Brain microvascular endothelial cell (primary cell): ENCODE results near the gene SRP14.

Source experiments
- DNase-seq: peaks from one replicate; pipeline ENCODE4 v3.0.0-alpha.2; 2020
- H3K27ac ChIP-seq: fragments of 250-450 bp; sonication (Bioruptor Pico); 2 replicates; pipeline ENCODE4 v1.5.1; 2020; ENCODE audit warnings: mild to moderate bottlenecking, moderate library complexity
- H3K27me3 ChIP-seq: fragments of 250-450 bp; sonication (Bioruptor Pico); replicated peaks from 2 replicates; pipeline ENCODE4 v1.5.1; 2020; ENCODE audit warnings: mild to moderate bottlenecking
- H3K36me3 ChIP-seq: fragments of 250-450 bp; sonication (Bioruptor Pico); replicated peaks from 2 replicates; pipeline ENCODE4 v1.5.1; 2020; ENCODE audit warnings: mild to moderate bottlenecking
- H3K4me3 ChIP-seq: 2 replicates; pipeline ENCODE4 v1.5.1; 2011; ENCODE audit warnings: low read depth, mild to moderate bottlenecking, control low read depth, low read length, moderate library complexity
- in situ Hi-C: cut with HindIII; loops from 2 replicates; pipeline ENCODE4 v1.10.0; 2017; ENCODE audit warnings: low sequenced_read_pairs, low pct_ligation_motif_present
- TF ChIP-seq, protein P1 (sequence below): IDR thresholded peaks from 2 replicates; pipeline ENCODE4 v1.5.1; 2011; ENCODE audit warnings: low read depth, mild to moderate bottlenecking, moderate library complexity, low read length, control low read depth, inconsistent platforms; ENCODE audit errors: missing control alignments

SRP14 gene

DNA sequence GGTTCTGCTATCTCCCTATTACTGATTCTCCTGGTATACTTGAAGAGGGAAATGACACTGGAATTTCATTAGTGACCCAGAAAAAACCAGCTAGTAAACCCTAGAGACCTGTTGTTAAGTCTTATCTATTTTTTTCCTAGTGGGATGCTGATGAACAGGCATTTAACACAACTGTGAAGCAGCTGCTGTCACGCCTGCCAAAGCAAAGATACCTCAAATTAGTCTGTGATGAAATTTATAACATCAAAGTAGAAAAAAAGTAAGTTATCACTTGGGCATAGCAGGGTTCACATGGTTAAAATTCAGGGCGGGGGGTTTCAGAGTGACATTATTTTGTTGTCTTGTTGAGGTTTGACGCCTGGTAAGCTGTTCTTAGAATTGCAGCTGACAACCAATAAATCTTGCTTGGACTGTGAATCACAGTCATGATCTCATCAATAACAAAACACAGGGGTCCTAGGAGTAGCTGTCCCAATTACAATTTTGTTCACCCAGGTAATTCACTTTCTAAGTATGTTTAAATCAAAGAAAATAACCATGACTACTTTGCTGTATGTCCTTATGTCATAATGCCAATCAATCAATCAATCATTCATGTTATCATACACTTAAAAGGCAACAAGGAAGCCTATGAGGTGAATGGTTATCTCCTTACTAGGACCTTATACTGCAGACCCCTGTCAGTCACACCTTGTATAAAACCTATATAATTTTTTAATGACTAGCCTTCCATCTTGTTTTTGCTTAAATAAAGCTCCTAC, 4.6 kb downstream of the SRP14 start:
- Histone ChIP-seq H3K4me3 (no peak overlapping the region), H3K36me3 (peaks cover 63% of the 10 kb centered on the region), H3K27ac (no peak overlapping the region), H3K27me3 (no peaks in the 10 kb centered on the region)
- in situ Hi-C loops = no loop called here
- DNase-seq = no peak
- TF ChIP-seq, protein P1, sequence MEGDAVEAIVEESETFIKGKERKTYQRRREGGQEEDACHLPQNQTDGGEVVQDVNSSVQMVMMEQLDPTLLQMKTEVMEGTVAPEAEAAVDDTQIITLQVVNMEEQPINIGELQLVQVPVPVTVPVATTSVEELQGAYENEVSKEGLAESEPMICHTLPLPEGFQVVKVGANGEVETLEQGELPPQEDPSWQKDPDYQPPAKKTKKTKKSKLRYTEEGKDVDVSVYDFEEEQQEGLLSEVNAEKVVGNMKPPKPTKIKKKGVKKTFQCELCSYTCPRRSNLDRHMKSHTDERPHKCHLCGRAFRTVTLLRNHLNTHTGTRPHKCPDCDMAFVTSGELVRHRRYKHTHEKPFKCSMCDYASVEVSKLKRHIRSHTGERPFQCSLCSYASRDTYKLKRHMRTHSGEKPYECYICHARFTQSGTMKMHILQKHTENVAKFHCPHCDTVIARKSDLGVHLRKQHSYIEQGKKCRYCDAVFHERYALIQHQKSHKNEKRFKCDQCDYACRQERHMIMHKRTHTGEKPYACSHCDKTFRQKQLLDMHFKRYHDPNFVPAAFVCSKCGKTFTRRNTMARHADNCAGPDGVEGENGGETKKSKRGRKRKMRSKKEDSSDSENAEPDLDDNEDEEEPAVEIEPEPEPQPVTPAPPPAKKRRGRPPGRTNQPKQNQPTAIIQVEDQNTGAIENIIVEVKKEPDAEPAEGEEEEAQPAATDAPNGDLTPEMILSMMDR = no peak

- H3K36me3 ChIP-seq = peaks cover 78% of the 10 kb centered on the region
- no peak for DNase-seq
- H3K27me3 ChIP-seq = no peaks in the 10 kb centered on the region
- in situ Hi-C loops = no loop called here
- TF ChIP-seq, protein P1 = no peak
- no peak overlapping the region for H3K4me3 ChIP-seq
- H3K27ac ChIP-seq = no peak overlapping the region
Measured at GRCh38 chr15:40032125-40032839, 6.7 kb downstream of the SRP14 start.

- in situ Hi-C loops = no loop called here
- no peak overlapping the region for H3K27ac ChIP-seq
- H3K27me3 ChIP-seq = no peaks in the 10 kb centered on the region
- H3K36me3 ChIP-seq = peaks cover 76% of the 10 kb centered on the region
- TF ChIP-seq, protein P1 = no peak
- no peak overlapping the region for H3K4me3 ChIP-seq
- DNase-seq = no peak
Measured at GRCh38 chr15:40031300-40031699, 7.7 kb downstream of the SRP14 start.

GRCh38 chr15:40029979-40030893, 8.7 kb downstream of the SRP14 start:
- TF ChIP-seq, protein P1 = peak; percentile 85
- in situ Hi-C loops = no loop called here
- H3K27me3 ChIP-seq = no peaks in the 10 kb centered on the region
- H3K27ac ChIP-seq = no peak overlapping the region
- H3K4me3 ChIP-seq = no peak overlapping the region
- no peak for DNase-seq
- H3K36me3 ChIP-seq = peaks cover 76% of the 10 kb centered on the region

DNA sequence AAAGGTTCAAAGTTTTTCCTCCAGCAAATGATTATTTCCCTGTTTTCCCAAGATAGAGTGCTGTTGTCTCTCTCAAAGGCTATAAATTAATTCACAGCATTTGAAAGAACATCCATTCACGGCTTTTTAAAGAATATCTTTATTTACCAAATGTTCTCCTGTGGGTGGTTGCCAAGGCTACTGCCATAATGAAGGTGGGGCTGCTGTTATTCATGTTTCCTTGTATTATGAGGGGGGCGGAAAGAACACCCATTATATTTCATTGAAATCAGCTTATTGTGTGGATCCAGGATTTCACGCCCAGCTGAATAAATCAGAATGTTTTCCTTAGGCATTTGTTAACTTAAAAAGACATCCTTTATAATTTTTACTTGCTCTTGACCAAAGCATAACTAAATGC, 10.1 kb downstream of the SRP14 start:
- Histone ChIP-seq H3K36me3 (peaks cover 76% of the 10 kb centered on the region), H3K27ac (no peak overlapping the region), H3K27me3 (no peaks in the 10 kb centered on the region), H3K4me3 (no peak overlapping the region)
- in situ Hi-C loops = no loop called here
- TF ChIP-seq, protein P1 = no peak
- no peak for DNase-seq
